OCI-LY3 (cell line): ENCODE data around the gene MUC5B.

Source experiments
- EZH2phosphoT487 ChIP-seq: fragments of 200-600 bp; shearing (Covaris generic); IDR thresholded peaks from 2 replicates; pipeline ENCODE4 v1.6.1; 2018; ENCODE audit warnings: antibody characterized with exemption, mixed run types, low read depth
- TF ChIP-seq, protein P1 (sequence below): fragments of 200-600, 300-600 bp; sonication (generic); IDR thresholded peaks from 2 replicates; pipeline ENCODE4 v1.5.1; 2014; ENCODE audit warnings: antibody characterized with exemption, low read length, low read depth

DNA sequence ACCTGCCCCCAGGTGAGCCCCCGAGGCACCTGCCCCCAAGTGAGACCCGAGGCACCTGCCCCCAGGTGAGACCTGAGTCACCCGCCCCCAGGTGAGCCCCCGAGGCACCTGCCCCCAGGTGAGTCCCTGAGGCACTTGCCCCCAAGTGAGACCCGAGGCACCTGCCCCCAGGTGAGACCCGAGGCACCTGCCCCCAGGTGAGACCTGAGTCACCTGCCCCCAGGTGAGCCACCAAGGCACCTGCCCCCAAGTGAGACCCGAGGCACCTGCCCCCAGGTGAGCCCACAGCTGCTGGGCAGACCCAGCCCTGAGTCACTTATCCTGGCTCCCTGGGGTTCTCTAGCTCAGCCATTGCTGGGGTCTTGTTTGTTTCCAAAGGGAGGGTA, 36.2 kb downstream of the MUC5B start:
- TF ChIP-seq, protein P1, sequence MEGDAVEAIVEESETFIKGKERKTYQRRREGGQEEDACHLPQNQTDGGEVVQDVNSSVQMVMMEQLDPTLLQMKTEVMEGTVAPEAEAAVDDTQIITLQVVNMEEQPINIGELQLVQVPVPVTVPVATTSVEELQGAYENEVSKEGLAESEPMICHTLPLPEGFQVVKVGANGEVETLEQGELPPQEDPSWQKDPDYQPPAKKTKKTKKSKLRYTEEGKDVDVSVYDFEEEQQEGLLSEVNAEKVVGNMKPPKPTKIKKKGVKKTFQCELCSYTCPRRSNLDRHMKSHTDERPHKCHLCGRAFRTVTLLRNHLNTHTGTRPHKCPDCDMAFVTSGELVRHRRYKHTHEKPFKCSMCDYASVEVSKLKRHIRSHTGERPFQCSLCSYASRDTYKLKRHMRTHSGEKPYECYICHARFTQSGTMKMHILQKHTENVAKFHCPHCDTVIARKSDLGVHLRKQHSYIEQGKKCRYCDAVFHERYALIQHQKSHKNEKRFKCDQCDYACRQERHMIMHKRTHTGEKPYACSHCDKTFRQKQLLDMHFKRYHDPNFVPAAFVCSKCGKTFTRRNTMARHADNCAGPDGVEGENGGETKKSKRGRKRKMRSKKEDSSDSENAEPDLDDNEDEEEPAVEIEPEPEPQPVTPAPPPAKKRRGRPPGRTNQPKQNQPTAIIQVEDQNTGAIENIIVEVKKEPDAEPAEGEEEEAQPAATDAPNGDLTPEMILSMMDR = no peak
- TF ChIP-seq EZH2phosphoT487 = no peak
